ENCODE results near the gene ZBED4.

- TF ChIP-seq EZH2 (IDR thresholded peaks at IDR 0.05; ENCODE audit: borderline replicate concordance, low read depth, low read length, poor library complexity, severe bottlenecking) (no peak), CTCF (conservative IDR thresholded peaks at IDR 0.05; ENCODE audit: low read depth, low read length) (no peak)
Observed at GRCh38 chr22:49916831-49917230, 63.2 kb downstream of the ZBED4 start.

All from A673 (cell line).